Testis (tissue), 2 donors: ENCODE data around the gene TMPO.

Experiments
- POLR2A ChIP-seq: fragments of 450-650 bp; IDR thresholded peaks from one replicate; pipeline ENCODE4 v1.6.1; 2017; ENCODE audit warnings: antibody characterized with exemption, mild to moderate bottlenecking, moderate library complexity
- TF ChIP-seq, protein P1 (sequence below), 3 experiments: fragments of 450-650 bp in 2 of 3; fragments of 200-600 bp in 1 of 3; sonication (generic) in 1 of 3; IDR thresholded peaks; one replicate each; pipeline ENCODE4 v1.5.1; 2016 to 2019; ENCODE audit warnings: antibody characterized with exemption in 3 of 3, mild to moderate bottlenecking in 2 of 3, moderate library complexity in 1 of 3

DNA sequence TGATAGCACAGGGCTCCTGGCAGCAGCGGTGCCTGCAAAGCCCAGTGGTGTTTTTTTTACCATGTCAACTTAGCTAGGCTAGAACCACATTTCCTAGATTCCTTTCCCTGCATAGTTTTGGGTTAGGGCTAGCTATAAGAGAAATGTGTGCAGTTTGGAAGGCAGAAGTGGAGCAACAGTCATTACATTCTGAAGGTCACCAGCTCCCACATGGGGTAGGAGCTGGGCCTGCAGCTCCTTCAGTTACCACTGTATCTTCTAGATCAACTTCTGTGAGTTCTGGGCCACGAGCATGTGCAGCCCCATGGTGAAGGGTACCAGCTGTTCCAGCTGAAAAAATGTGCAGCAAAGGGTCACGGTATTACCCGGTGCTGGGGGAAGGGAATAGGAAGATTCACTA is 75.8 kb downstream of the TMPO start:
- TF ChIP-seq, protein P1, sequence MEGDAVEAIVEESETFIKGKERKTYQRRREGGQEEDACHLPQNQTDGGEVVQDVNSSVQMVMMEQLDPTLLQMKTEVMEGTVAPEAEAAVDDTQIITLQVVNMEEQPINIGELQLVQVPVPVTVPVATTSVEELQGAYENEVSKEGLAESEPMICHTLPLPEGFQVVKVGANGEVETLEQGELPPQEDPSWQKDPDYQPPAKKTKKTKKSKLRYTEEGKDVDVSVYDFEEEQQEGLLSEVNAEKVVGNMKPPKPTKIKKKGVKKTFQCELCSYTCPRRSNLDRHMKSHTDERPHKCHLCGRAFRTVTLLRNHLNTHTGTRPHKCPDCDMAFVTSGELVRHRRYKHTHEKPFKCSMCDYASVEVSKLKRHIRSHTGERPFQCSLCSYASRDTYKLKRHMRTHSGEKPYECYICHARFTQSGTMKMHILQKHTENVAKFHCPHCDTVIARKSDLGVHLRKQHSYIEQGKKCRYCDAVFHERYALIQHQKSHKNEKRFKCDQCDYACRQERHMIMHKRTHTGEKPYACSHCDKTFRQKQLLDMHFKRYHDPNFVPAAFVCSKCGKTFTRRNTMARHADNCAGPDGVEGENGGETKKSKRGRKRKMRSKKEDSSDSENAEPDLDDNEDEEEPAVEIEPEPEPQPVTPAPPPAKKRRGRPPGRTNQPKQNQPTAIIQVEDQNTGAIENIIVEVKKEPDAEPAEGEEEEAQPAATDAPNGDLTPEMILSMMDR (IDR thresholded peaks at IDR 0.05), result no peak
- no peak for TF ChIP-seq POLR2A
